ENCODE measurements around the gene SFT2D2. TPM values are rescaled to one million over a fixed set of nuclear protein-coding genes. Genes with fewer than 3 reads are reported as not detected.
A peak's percentile ranks its signal among the peaks of the same experiment; 100 is the strongest.

SFT2D2 gene
- total RNA-seq, 1 donor from 2014 or later = 60.2 TPM

DNA sequence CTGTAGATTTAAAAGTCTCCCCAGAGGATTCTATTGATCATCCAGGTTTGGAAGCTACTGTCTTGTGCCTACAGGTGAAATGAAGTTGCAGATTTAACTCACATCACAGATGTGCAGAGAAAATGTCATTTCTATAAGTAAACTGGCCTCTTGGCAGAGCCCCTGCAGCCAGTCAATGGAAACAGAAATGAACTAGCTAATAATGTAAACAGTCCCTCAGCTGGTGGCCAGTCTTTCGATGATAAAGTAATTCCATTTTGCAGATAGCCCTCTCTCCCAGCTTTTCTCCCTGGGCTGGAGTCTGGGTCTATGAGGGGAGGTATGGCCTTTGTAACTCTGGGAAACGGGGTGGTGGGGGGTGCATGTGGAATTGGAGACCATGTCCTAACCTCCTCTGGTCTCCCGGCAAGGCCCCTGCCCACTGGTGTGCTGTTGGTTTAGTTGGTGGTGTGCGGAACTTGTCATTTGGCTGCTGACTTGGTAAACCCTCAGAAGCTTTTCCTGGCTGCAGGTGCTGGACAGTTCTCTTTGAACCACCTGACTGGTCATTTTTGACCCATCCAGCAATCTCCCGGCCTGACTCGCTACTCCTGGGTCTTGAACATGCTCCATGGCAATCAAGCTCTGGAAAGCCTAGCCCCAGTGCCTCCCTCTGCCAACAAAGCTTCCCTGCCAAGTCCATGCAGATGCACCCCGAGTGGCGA is 69.8 kb downstream of the SFT2D2 start:
- Mint-ChIP-seq H3K36me3 (no peaks in the 10 kb centered on the region), H3K4me3 (no peak overlapping the region), H3K4me1 (peaks cover 3% of the 10 kb centered on the region), H3K27me3 (ENCODE audit: low read depth) (no peaks in the 10 kb centered on the region), H3K9me3 (no peaks in the 10 kb centered on the region), H3K27ac (no peak overlapping the region)
- DNase-seq (ENCODE audit: low spot score in 2 of 2, unreplicated experiment in 2 of 2) = no peak
- TF ChIP-seq, protein P1, sequence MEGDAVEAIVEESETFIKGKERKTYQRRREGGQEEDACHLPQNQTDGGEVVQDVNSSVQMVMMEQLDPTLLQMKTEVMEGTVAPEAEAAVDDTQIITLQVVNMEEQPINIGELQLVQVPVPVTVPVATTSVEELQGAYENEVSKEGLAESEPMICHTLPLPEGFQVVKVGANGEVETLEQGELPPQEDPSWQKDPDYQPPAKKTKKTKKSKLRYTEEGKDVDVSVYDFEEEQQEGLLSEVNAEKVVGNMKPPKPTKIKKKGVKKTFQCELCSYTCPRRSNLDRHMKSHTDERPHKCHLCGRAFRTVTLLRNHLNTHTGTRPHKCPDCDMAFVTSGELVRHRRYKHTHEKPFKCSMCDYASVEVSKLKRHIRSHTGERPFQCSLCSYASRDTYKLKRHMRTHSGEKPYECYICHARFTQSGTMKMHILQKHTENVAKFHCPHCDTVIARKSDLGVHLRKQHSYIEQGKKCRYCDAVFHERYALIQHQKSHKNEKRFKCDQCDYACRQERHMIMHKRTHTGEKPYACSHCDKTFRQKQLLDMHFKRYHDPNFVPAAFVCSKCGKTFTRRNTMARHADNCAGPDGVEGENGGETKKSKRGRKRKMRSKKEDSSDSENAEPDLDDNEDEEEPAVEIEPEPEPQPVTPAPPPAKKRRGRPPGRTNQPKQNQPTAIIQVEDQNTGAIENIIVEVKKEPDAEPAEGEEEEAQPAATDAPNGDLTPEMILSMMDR (IDR thresholded peaks at IDR 0.05; ENCODE audit: unreplicated experiment) = no peak

DNA sequence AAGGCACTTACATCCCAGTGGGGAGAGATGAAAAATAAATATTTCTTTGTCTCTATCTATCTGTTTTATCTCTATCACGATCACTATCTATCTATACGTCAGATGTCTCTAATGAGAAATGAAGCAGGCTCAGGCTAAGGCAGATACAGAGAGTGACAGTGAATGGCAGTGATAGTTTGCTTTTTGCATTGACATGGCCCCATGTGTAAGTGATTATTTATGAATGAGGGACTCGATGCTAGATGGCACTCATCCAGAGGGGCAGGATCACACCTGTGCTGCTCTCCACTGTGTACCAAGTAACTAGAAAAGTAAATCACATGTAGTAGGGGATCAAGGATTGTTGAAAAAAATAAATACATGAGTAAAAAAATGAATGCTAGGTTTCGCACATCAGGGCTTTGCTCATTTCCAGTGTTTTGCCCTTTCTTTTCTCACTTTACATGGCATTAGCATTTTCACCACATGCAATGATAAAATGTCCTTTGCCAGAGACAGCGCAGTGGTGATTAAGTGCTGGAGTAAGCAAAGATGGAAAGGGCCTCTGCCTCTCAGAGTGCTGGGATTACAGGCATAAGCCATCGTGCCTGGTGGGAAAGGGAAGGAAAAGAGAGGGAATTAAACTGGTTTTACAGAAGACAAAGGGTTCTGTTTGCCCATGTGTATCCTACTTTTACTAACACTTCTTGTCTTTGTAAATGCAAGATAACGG is 71.4 kb downstream of the SFT2D2 start:
- peaks cover 17% of the 10 kb centered on the region for H3K4me1 Mint-ChIP-seq
- H3K27me3 Mint-ChIP-seq (ENCODE audit: low read depth) = no peaks in the 10 kb centered on the region
- DNase-seq (ENCODE audit: low spot score in 2 of 2, unreplicated experiment in 2 of 2) = no peak
- H3K36me3 Mint-ChIP-seq = no peaks in the 10 kb centered on the region
- H3K9me3 Mint-ChIP-seq = no peaks in the 10 kb centered on the region
- TF ChIP-seq, protein P1 (IDR thresholded peaks at IDR 0.05; ENCODE audit: unreplicated experiment) = no peak
- H3K27ac Mint-ChIP-seq = no peak overlapping the region
- no peak overlapping the region for H3K4me3 Mint-ChIP-seq

DNA sequence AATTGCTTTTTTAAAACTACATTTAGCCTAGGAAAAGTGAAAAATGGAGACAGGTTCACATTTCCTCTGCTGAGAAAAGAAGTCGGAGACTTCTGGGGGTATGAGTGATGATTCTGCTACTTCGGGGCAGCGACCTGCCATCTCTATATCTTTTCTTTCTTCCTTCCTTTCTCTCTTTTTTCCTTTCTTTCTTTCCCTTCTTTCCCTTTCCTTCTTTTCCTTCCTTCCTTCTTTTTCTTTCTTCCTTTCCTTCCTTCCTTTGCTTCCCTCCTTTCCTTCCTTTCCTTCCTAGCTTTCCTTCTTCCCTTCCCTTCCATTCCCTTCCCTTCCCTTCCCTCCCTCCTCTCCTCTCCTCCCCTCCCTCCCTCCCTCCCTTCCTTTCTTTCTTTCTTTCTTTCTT is 72.6 kb downstream of the SFT2D2 start:
- H3K4me1 Mint-ChIP-seq = peaks cover 22% of the 10 kb centered on the region
- H3K9me3 Mint-ChIP-seq = no peaks in the 10 kb centered on the region
- H3K36me3 Mint-ChIP-seq = no peaks in the 10 kb centered on the region
- no peak overlapping the region for H3K4me3 Mint-ChIP-seq
- TF ChIP-seq, protein P1 (IDR thresholded peaks at IDR 0.05; ENCODE audit: unreplicated experiment) = no peak
- H3K27ac Mint-ChIP-seq = no peak overlapping the region
- no peak for DNase-seq (ENCODE audit: low spot score in 2 of 2, unreplicated experiment in 2 of 2)
- H3K27me3 Mint-ChIP-seq (ENCODE audit: low read depth) = no peaks in the 10 kb centered on the region

DNA sequence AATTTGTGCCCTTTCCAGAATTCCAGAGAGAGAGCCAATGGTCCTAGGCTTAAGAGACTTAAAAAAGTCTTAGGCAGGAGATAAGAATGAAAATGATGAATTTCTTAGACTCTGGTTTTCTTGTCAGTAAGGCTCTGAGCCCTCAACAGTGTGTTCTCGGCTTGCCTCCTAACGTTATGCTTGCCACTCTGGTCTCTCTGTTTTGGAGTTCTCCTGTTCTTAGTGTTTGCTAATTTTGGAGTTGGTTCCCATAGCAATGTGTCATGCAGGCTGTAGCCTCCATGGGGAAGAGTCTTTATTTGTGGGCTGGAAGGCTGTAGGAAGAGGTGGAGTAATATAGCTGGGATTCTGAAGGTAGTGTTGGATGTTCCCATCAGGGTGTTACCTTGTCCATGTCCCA is 74.8 kb downstream of the SFT2D2 start:
- Mint-ChIP-seq H3K4me1 (peaks cover 22% of the 10 kb centered on the region), H3K27ac (peak overlapping the region; percentile 41), H3K36me3 (no peaks in the 10 kb centered on the region), H3K9me3 (no peaks in the 10 kb centered on the region), H3K4me3 (no peak overlapping the region), H3K27me3 (ENCODE audit: low read depth) (no peaks in the 10 kb centered on the region)
- DNase-seq (ENCODE audit: low spot score in 2 of 2, unreplicated experiment in 2 of 2) = no peak
- TF ChIP-seq, protein P1 (IDR thresholded peaks at IDR 0.05; ENCODE audit: unreplicated experiment) = no peak

DNA sequence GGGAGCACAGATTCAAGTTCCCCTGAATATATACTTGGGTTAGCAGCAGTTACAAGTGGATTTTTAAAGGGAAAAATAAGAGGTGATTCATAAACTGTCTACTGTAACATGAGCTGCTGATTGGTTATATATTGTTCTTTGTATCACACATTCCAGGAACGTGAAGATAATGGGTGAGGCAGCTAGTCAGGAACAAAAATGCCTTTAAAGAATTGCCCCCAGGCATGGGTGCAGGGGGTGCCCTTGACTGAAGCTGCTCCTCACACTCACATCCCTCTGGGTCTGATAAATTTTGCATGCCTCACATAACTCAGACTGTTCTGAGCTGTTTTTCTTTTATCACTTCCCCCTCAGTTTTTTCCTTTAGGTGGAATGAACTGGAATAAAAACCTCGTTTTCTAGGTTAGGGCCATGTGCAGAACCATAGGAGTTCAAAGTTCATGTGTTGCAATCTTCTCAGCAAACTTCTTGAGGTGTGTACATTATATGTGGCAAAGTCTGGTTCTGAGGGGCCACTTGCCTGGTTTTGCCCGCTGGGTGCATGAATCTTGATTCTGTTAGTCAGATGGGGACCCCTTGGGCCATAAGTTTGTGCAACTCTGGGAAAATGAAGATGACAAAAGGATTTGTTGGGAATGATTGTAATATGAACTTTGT is 76.0 kb downstream of the SFT2D2 start:
- Mint-ChIP-seq H3K27ac (peak overlapping the region; percentile 78), H3K4me1 (peaks cover 22% of the 10 kb centered on the region)

More for the DNA sequence above, 76.0 kb downstream of the SFT2D2 start:
- H3K36me3 Mint-ChIP-seq = no peaks in the 10 kb centered on the region
- H3K4me3 Mint-ChIP-seq = no peak overlapping the region
- H3K9me3 Mint-ChIP-seq = no peaks in the 10 kb centered on the region
- no peaks in the 10 kb centered on the region for H3K27me3 Mint-ChIP-seq (ENCODE audit: low read depth)
- TF ChIP-seq, protein P1 (IDR thresholded peaks at IDR 0.05; ENCODE audit: unreplicated experiment) = no peak
- no peak for DNase-seq (ENCODE audit: low spot score in 2 of 2, unreplicated experiment in 2 of 2)

Other genes starting within 250 kb of the SFT2D2 start
- 34.6 to 36.4 TPM (median 35.1 TPM) in 3 replicates for gene GPR161, start 89.1 kb upstream of the SFT2D2 start, total RNA-seq
- 26.9 to 28.9 TPM (median 28.2 TPM) in 3 replicates for gene TIPRL, start 47.0 kb upstream of the SFT2D2 start, total RNA-seq
- 2.4 to 2.9 TPM (median 2.6 TPM) in 3 replicates for gene TBX19, start 54.9 kb downstream of the SFT2D2 start, total RNA-seq